Liver (tissue), 9 donors: ENCODE measurements around the gene FCN3. TPM values are rescaled to one million over a fixed set of nuclear protein-coding genes. Genes with fewer than 3 reads are reported as not detected.

Experiments used
- DNase-seq: peaks from one replicate; pipeline ENCODE4 v3.0.0-alpha.2; 2017; ENCODE audit warnings: low spot score
- H3K27ac ChIP-seq, 2 donors: one replicate each; pipeline ENCODE4 v1.7.0; 2013; ENCODE audit warnings: inconsistent platforms in 2 of 2, low read length in 2 of 2, control low read depth in 1 of 2, low read depth in 1 of 2, mild to moderate bottlenecking in 1 of 2
- H3K27me3 ChIP-seq, 4 donors: one replicate each; pipeline versions ENCODE4 v1.6.1 to v1.7.0; 2013; ENCODE audit warnings: low read length in 3 of 4, inconsistent platforms in 1 of 4, mild to moderate bottlenecking in 1 of 4, moderate library complexity in 1 of 4; ENCODE audit not compliant: control insufficient read depth in 4 of 4, insufficient read depth in 4 of 4
- H3K36me3 ChIP-seq, 4 donors: one replicate each; pipeline versions ENCODE4 v1.6.1 to v1.7.0; 2013; ENCODE audit warnings: low read length in 3 of 4, mild to moderate bottlenecking in 3 of 4, low read depth in 1 of 4, moderate library complexity in 1 of 4; ENCODE audit not compliant: control insufficient read depth in 4 of 4, insufficient read depth in 3 of 4
- H3K4me1 ChIP-seq, 4 donors: one replicate each; pipeline versions ENCODE4 v1.6.1 to v1.7.0; 2013; ENCODE audit warnings: low read length in 3 of 4, mild to moderate bottlenecking in 3 of 4, moderate library complexity in 1 of 4; ENCODE audit not compliant: control insufficient read depth in 4 of 4, insufficient read depth in 4 of 4
- H3K4me3 ChIP-seq, 3 donors: one replicate each; pipeline versions ENCODE4 v1.6.1 to v1.7.0; 2013; ENCODE audit warnings: low read length in 3 of 3, control low read depth in 1 of 3, low read depth in 1 of 3, mild to moderate bottlenecking in 1 of 3
- H3K9ac ChIP-seq, 2 donors: one replicate each; pipeline ENCODE4 v1.7.0; 2013; ENCODE audit warnings: low read length in 2 of 2, mild to moderate bottlenecking in 2 of 2, moderate library complexity in 2 of 2, control low read depth in 1 of 2, low read depth in 1 of 2
- H3K9me3 ChIP-seq, 4 donors: one replicate each; pipeline versions ENCODE4 v1.6.1 to v1.7.0; 2013; ENCODE audit warnings: low read length in 3 of 4; ENCODE audit not compliant: control insufficient read depth in 4 of 4
- EGR1 ChIP-seq, 2 donors: IDR thresholded peaks; 2 replicates each; pipeline ENCODE4 v1.6.1; 2016 to 2018; ENCODE audit warnings: antibody characterized with exemption in 2 of 2, low read depth in 2 of 2
- FOXA1 ChIP-seq: IDR thresholded peaks from 2 replicates; pipeline ENCODE4 v1.6.1; 2016; ENCODE audit warnings: antibody characterized with exemption
- FOXA2 ChIP-seq: IDR thresholded peaks from 2 replicates; pipeline ENCODE4 v1.6.1; 2016; ENCODE audit warnings: antibody characterized with exemption
- GABPA ChIP-seq, 2 donors: IDR thresholded peaks in 1 of 2; conservative IDR thresholded peaks in 1 of 2; 2 replicates each; pipeline ENCODE4 v1.6.1; 2016; ENCODE audit warnings: antibody characterized with exemption in 2 of 2, mild to moderate bottlenecking in 1 of 2, moderate library complexity in 1 of 2
- HNF4A ChIP-seq, 2 donors: conservative IDR thresholded peaks; 2 replicates each; pipeline ENCODE4 v1.6.1; 2016; ENCODE audit warnings: antibody characterized with exemption in 2 of 2, mild to moderate bottlenecking in 2 of 2
- HNF4G ChIP-seq: IDR thresholded peaks from 2 replicates; pipeline ENCODE4 v1.6.1; 2016; ENCODE audit warnings: antibody characterized with exemption
- JUND ChIP-seq, 2 donors: IDR thresholded peaks; 2 replicates each; pipeline ENCODE4 v1.6.1; 2016; ENCODE audit warnings: antibody characterized with exemption in 2 of 2
- NR2F2 ChIP-seq: IDR thresholded peaks from 2 replicates; pipeline ENCODE4 v1.6.1; 2016; ENCODE audit warnings: antibody characterized with exemption
- RAD21 ChIP-seq, 2 donors: IDR thresholded peaks; 2 replicates each; pipeline ENCODE4 v1.6.1; 2016; ENCODE audit warnings: antibody characterized with exemption in 2 of 2, mild to moderate bottlenecking in 2 of 2
- REST ChIP-seq: IDR thresholded peaks from 2 replicates; pipeline ENCODE4 v1.6.1; 2016; ENCODE audit warnings: antibody characterized with exemption, mild to moderate bottlenecking
- RXRA ChIP-seq, 2 donors: IDR thresholded peaks; 2 replicates each; pipeline ENCODE4 v1.6.1; 2017 to 2018; ENCODE audit warnings: antibody characterized with exemption in 2 of 2, mild to moderate bottlenecking in 1 of 2
- SP1 ChIP-seq: IDR thresholded peaks from 2 replicates; pipeline ENCODE4 v1.6.1; 2018; ENCODE audit warnings: antibody characterized with exemption, mild to moderate bottlenecking
- TAF1 ChIP-seq: conservative IDR thresholded peaks from 2 replicates; pipeline ENCODE4 v1.6.1; 2016; ENCODE audit warnings: antibody characterized with exemption, mild to moderate bottlenecking
- YY1 ChIP-seq: IDR thresholded peaks from 2 replicates; pipeline ENCODE4 v1.6.1; 2016; ENCODE audit warnings: antibody characterized with exemption, mild to moderate bottlenecking
- ZBTB33 ChIP-seq: IDR thresholded peaks from 2 replicates; pipeline ENCODE4 v1.6.1; 2016; ENCODE audit warnings: antibody characterized with exemption
- WGBS: extraction: QIAGEN DNeasy Blood & Tissue Kit; methylation state at CpG from one replicate; pipeline ENCODE4 v1.1.7; 2013; 5-methylcytosine and 5-hydroxymethylcytosine counted together
- polyA plus RNA-seq, 2 donors: library from polyadenylated mRNA; stranded (reverse) in 1 of 2; unstranded in 1 of 2; fragments of 200-250 nt in 1 of 2; fragments of >200 nt in 1 of 2; fragmentation: Nextera tagmentation in 1 of 2; extraction: Ambion mirVana in 1 of 2; gene quantifications; one replicate each; pipeline versions ENCODE4 v1.2.1 to v1.2.3, GENCODE V29; 2013 to 2015
- total RNA-seq, 2 donors: library from RNA; depleted of rRNA; stranded (reverse); fragments of >200 nt; gene quantifications; one replicate each; pipeline ENCODE4 v1.2.3, GENCODE V29; 2014
- TF ChIP-seq, protein P1 (sequence below): fragments of 150-350 bp; IDR thresholded peaks from 2 replicates; pipeline ENCODE4 v1.5.1; 2017; ENCODE audit warnings: improper control_type of control experiment, low read depth, low read length; ENCODE audit not compliant: missing input control
- donor health status: healthy.
- donor health status: healthy.
- donor health status: healthy.
- donor health status: healthy.
- donor health status: healthy.

FCN3 gene
- total and polyA plus RNA-seq, 4 donors = 87.3 to 310 (median 137) TPM

DNA sequence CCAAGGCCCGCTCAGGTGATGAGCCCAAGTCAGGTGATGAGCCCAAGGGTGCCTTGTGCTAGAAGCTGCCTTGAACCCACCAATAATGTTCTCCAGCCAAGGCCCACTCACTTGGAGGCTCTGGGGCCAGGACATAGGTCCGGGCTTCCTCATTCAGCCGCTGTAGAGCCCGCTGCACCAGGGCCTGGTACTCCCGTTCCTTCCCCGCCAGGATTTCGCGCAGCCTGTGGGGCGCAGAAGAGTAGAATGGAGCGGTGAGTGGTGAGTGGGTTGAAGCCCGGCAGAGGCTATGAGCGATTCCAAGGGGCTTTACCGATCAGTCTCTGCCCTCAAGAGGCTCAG lies 18.4 kb downstream of the FCN3 start:
- no peak overlapping the region for H3K27ac ChIP-seq
- H3K9ac ChIP-seq = no peak overlapping the region
- no peak overlapping the region for H3K4me3 ChIP-seq
- H3K9me3 ChIP-seq = no peaks in the 10 kb centered on the region
- H3K36me3 ChIP-seq = no peaks in the 10 kb centered on the region
- TF ChIP-seq FOXA2 (no peak), EGR1 (IDR thresholded peaks at IDR 0.05; ENCODE audit: low read depth in 2 of 2) (no peak), YY1 (no peak), RAD21 (IDR thresholded peaks at IDR 0.05) (no peak), ZBTB33 (no peak), HNF4A (conservative IDR thresholded peaks at IDR 0.05) (no peak), REST (no peak), SP1 (no peak), HNF4G (no peak), NR2F2 (no peak), GABPA (IDR thresholded peaks at IDR 0.05 in 1 of 2, conservative IDR thresholded peaks at IDR 0.05 in 1 of 2) (no peak), TAF1 (no peak)
- TF ChIP-seq, protein P1, sequence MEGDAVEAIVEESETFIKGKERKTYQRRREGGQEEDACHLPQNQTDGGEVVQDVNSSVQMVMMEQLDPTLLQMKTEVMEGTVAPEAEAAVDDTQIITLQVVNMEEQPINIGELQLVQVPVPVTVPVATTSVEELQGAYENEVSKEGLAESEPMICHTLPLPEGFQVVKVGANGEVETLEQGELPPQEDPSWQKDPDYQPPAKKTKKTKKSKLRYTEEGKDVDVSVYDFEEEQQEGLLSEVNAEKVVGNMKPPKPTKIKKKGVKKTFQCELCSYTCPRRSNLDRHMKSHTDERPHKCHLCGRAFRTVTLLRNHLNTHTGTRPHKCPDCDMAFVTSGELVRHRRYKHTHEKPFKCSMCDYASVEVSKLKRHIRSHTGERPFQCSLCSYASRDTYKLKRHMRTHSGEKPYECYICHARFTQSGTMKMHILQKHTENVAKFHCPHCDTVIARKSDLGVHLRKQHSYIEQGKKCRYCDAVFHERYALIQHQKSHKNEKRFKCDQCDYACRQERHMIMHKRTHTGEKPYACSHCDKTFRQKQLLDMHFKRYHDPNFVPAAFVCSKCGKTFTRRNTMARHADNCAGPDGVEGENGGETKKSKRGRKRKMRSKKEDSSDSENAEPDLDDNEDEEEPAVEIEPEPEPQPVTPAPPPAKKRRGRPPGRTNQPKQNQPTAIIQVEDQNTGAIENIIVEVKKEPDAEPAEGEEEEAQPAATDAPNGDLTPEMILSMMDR = no peak
- H3K27me3 ChIP-seq = no peaks in the 10 kb centered on the region
- H3K4me1 ChIP-seq = peaks cover under 1 to 18% (median 8%) of the 10 kb centered on the region in 4 donors
- 91% methylated on average over 13 of the region's 13 CpGs for WGBS
- no peak for DNase-seq

DNA sequence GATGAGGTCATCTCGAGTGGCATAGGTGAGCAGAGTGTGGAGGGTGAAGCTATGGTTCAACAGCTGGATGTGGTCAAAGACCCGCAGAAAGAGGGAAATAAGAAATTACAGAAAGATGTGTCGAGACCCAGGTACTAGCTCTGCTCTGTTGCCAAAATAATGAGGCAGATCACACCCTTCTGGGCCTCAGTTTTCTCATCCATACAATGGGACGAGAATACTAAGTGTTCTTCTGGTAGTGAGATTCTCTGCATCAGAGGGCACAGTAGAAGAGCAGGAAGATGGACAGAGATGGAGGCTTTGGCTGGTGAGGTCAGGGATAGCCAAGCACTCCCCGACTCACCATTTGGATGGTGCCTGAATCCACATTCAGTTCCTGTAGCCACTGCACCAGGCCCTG lies 18.9 kb downstream of the FCN3 start:
- Histone ChIP-seq H3K9me3 (no peaks in the 10 kb centered on the region), H3K27me3 (no peaks in the 10 kb centered on the region), H3K9ac (no peak overlapping the region), H3K36me3 (no peaks in the 10 kb centered on the region), H3K4me3 (no peak overlapping the region), H3K27ac (no peak overlapping the region), H3K4me1 (peaks cover 3 to 22% (median 11%) of the 10 kb centered on the region in 4 donors)
- TF ChIP-seq FOXA2 (no peak), GABPA (IDR thresholded peaks at IDR 0.05 in 1 of 2, conservative IDR thresholded peaks at IDR 0.05 in 1 of 2) (no peak), YY1 (no peak), RAD21 (IDR thresholded peaks at IDR 0.05) (no peak), JUND (IDR thresholded peaks at IDR 0.05) (no peak), EGR1 (IDR thresholded peaks at IDR 0.05; ENCODE audit: low read depth in 2 of 2) (no peak), HNF4G (no peak), NR2F2 (no peak), FOXA1 (no peak), RXRA (IDR thresholded peaks at IDR 0.05) (no peak)
- TF ChIP-seq, protein P1 = no peak
- 90% methylated on average over 5 of the region's 5 CpGs for WGBS
- no peak for DNase-seq
